ENCODE data around the gene VAMP4.

VAMP4 gene

GRCh38 chr1:171741872-171742576, at the start of gene VAMP4:
TSS of gene VAMP4 (minus strand) at chr1:171742065. CDS start at chr1:171738414, 3,651 bp downstream.
- Histone ChIP-seq H3K4me1 (ENCODE audit: control insufficient read depth, insufficient read depth, low read length) (peaks cover 15% of the 10 kb centered on the region), H3K4me3 (ENCODE audit: low read length) (peak within 1 kb of the TSS; percentile 97), H3K27me3 (ENCODE audit: control insufficient read depth, insufficient read depth, low read length) (no peaks in the 10 kb centered on the region), H3K9ac (ENCODE audit: low read length) (peak within 1 kb of the TSS; percentile 98), H3K36me3 (ENCODE audit: control insufficient read depth, insufficient read depth, low read length) (no peaks in the 10 kb centered on the region), H3K27ac (ENCODE audit: low read depth, low read length) (peak within 1 kb of the TSS; percentile 99)

- H3K4me3 ChIP-seq (ENCODE audit: low read length): no peak overlapping the region
- peaks cover 30% of the 10 kb centered on the region for H3K36me3 ChIP-seq (ENCODE audit: control insufficient read depth, insufficient read depth, low read length)
- H3K9ac ChIP-seq (ENCODE audit: low read length): no peak overlapping the region
- H3K4me1 ChIP-seq (ENCODE audit: control insufficient read depth, insufficient read depth, low read length): no peaks in the 10 kb centered on the region
- H3K27ac ChIP-seq (ENCODE audit: low read depth, low read length): no peak overlapping the region
- no peaks in the 10 kb centered on the region for H3K27me3 ChIP-seq (ENCODE audit: control insufficient read depth, insufficient read depth, low read length)
Measured at GRCh38 chr1:171790318-171790717, 48.5 kb upstream of the VAMP4 start.

GRCh38 chr1:171788696-171789095, 46.8 kb upstream of the VAMP4 start:
- Histone ChIP-seq H3K36me3 (ENCODE audit: control insufficient read depth, insufficient read depth, low read length) (peaks cover 28% of the 10 kb centered on the region), H3K27me3 (ENCODE audit: control insufficient read depth, insufficient read depth, low read length) (no peaks in the 10 kb centered on the region), H3K27ac (ENCODE audit: low read depth, low read length) (no peak overlapping the region), H3K4me3 (ENCODE audit: low read length) (no peak overlapping the region), H3K9ac (ENCODE audit: low read length) (no peak overlapping the region), H3K4me1 (ENCODE audit: control insufficient read depth, insufficient read depth, low read length) (no peaks in the 10 kb centered on the region)

- Histone ChIP-seq H3K4me1 (ENCODE audit: control insufficient read depth, insufficient read depth, low read length) (no peaks in the 10 kb centered on the region), H3K27ac (ENCODE audit: low read depth, low read length) (no peak overlapping the region), H3K36me3 (ENCODE audit: control insufficient read depth, insufficient read depth, low read length) (peaks cover 30% of the 10 kb centered on the region), H3K27me3 (ENCODE audit: control insufficient read depth, insufficient read depth, low read length) (no peaks in the 10 kb centered on the region), H3K9ac (ENCODE audit: low read length) (no peak overlapping the region), H3K4me3 (ENCODE audit: low read length) (no peak overlapping the region)
Measured at GRCh38 chr1:171787686-171788480, 46.0 kb upstream of the VAMP4 start.

- H3K4me3 ChIP-seq (ENCODE audit: low read length): no peak overlapping the region
- peaks cover 30% of the 10 kb centered on the region for H3K36me3 ChIP-seq (ENCODE audit: control insufficient read depth, insufficient read depth, low read length)
- peaks cover 2% of the 10 kb centered on the region for H3K4me1 ChIP-seq (ENCODE audit: control insufficient read depth, insufficient read depth, low read length)
- H3K9ac ChIP-seq (ENCODE audit: low read length): no peak overlapping the region
- no peaks in the 10 kb centered on the region for H3K27me3 ChIP-seq (ENCODE audit: control insufficient read depth, insufficient read depth, low read length)
- no peak overlapping the region for H3K27ac ChIP-seq (ENCODE audit: low read depth, low read length)
Measured at GRCh38 chr1:171786534-171786933, 44.7 kb upstream of the VAMP4 start.

GRCh38 chr1:171785766-171786165, 43.9 kb upstream of the VAMP4 start:
- peaks cover 26% of the 10 kb centered on the region for H3K36me3 ChIP-seq (ENCODE audit: control insufficient read depth, insufficient read depth, low read length)
- no peak overlapping the region for H3K27ac ChIP-seq (ENCODE audit: low read depth, low read length)
- H3K4me3 ChIP-seq (ENCODE audit: low read length): no peak overlapping the region
- H3K9ac ChIP-seq (ENCODE audit: low read length): no peak overlapping the region
- no peaks in the 10 kb centered on the region for H3K27me3 ChIP-seq (ENCODE audit: control insufficient read depth, insufficient read depth, low read length)
- H3K4me1 ChIP-seq (ENCODE audit: control insufficient read depth, insufficient read depth, low read length): peaks cover 2% of the 10 kb centered on the region

GRCh38 chr1:171784784-171785183, 42.9 kb upstream of the VAMP4 start:
- H3K9ac ChIP-seq (ENCODE audit: low read length): no peak overlapping the region
- no peak overlapping the region for H3K27ac ChIP-seq (ENCODE audit: low read depth, low read length)
- H3K27me3 ChIP-seq (ENCODE audit: control insufficient read depth, insufficient read depth, low read length): no peaks in the 10 kb centered on the region
- H3K36me3 ChIP-seq (ENCODE audit: control insufficient read depth, insufficient read depth, low read length): peaks cover 24% of the 10 kb centered on the region
- H3K4me3 ChIP-seq (ENCODE audit: low read length): no peak overlapping the region
- H3K4me1 ChIP-seq (ENCODE audit: control insufficient read depth, insufficient read depth, low read length): peaks cover 2% of the 10 kb centered on the region

GRCh38 chr1:171783816-171784530, 42.1 kb upstream of the VAMP4 start:
- Histone ChIP-seq H3K27me3 (ENCODE audit: control insufficient read depth, insufficient read depth, low read length) (no peaks in the 10 kb centered on the region), H3K9ac (ENCODE audit: low read length) (no peak overlapping the region), H3K27ac (ENCODE audit: low read depth, low read length) (no peak overlapping the region), H3K36me3 (ENCODE audit: control insufficient read depth, insufficient read depth, low read length) (peaks cover 24% of the 10 kb centered on the region), H3K4me1 (ENCODE audit: control insufficient read depth, insufficient read depth, low read length) (peaks cover 2% of the 10 kb centered on the region), H3K4me3 (ENCODE audit: low read length) (no peak overlapping the region)

GRCh38 chr1:171781176-171781875, 39.5 kb upstream of the VAMP4 start, which contains the start of gene METTL13:
TSS of gene METTL13 (plus strand) at chr1:171781660. CDS start at chr1:171781968, 308 bp downstream.
- Histone ChIP-seq H3K27ac (ENCODE audit: low read depth, low read length) (peak within 1 kb of the TSS; percentile 88), H3K4me1 (ENCODE audit: control insufficient read depth, insufficient read depth, low read length) (peaks cover 2% of the 10 kb centered on the region), H3K27me3 (ENCODE audit: control insufficient read depth, insufficient read depth, low read length) (no peaks in the 10 kb centered on the region), H3K4me3 (ENCODE audit: low read length) (peak within 1 kb of the TSS; percentile 91), H3K9ac (ENCODE audit: low read length) (peak within 1 kb of the TSS; percentile 88), H3K36me3 (ENCODE audit: control insufficient read depth, insufficient read depth, low read length) (peaks cover 11% of the 10 kb centered on the region)

GRCh38 chr1:171780583-171781175, 38.8 kb upstream of the VAMP4 start:
- Histone ChIP-seq H3K27ac (ENCODE audit: low read depth, low read length) (peak overlapping the region; percentile 88), H3K4me3 (ENCODE audit: low read length) (peak overlapping the region; percentile 63), H3K9ac (ENCODE audit: low read length) (peak overlapping the region; percentile 45), H3K4me1 (ENCODE audit: control insufficient read depth, insufficient read depth, low read length) (peaks cover 2% of the 10 kb centered on the region), H3K27me3 (ENCODE audit: control insufficient read depth, insufficient read depth, low read length) (no peaks in the 10 kb centered on the region), H3K36me3 (ENCODE audit: control insufficient read depth, insufficient read depth, low read length) (peaks cover 7% of the 10 kb centered on the region)

GRCh38 chr1:171772312-171772711, 30.4 kb upstream of the VAMP4 start:
- Histone ChIP-seq H3K27me3 (ENCODE audit: control insufficient read depth, insufficient read depth, low read length) (no peaks in the 10 kb centered on the region), H3K9ac (ENCODE audit: low read length) (no peak overlapping the region), H3K4me1 (ENCODE audit: control insufficient read depth, insufficient read depth, low read length) (no peaks in the 10 kb centered on the region), H3K4me3 (ENCODE audit: low read length) (no peak overlapping the region), H3K36me3 (ENCODE audit: control insufficient read depth, insufficient read depth, low read length) (no peaks in the 10 kb centered on the region), H3K27ac (ENCODE audit: low read depth, low read length) (no peak overlapping the region)
